HT1080 (cell line): ENCODE data around the gene PRKX. TPM values are rescaled to one million over a fixed set of nuclear protein-coding genes. Genes with fewer than 3 reads are reported as not detected.
"Not testable (repeated sequence)": the region's sequence is repeated elsewhere in the genome, so short reads cannot be mapped to it uniquely, and the experiment has no call there.

Experiments
- DNase-seq: peaks from one replicate; pipeline ENCODE4 v3.0.0-alpha.2; 2015; ENCODE audit warnings: low read depth
- polyA plus RNA-seq, 2 experiments: library from polyadenylated mRNA; depleted of rRNA; stranded (reverse); fragments of >200 nt; gene quantifications; 2 replicates each; pipeline ENCODE4 v1.2.3, GENCODE V29; 2015
- total RNA-seq: library from RNA; depleted of rRNA; stranded (reverse); fragments of >200 nt; shearing (Covaris generic); gene quantifications from 2 replicates; pipeline ENCODE4 v1.2.3, GENCODE V29; 2014; rRNA removed

Gene PRKX
- 15.9 and 20.0 TPM in 2 replicates for total RNA-seq
- polyA plus RNA-seq (2015; cell fraction: cytosol; rRNA removed) = 14.4 and 21.6 TPM in 2 replicates
- polyA plus RNA-seq (2015; cell fraction: nucleus; rRNA removed) = 14.7 and 18.4 TPM in 2 replicates

GRCh38 chrX:3713225-3713936 lies at the start of gene PRKX:
Gene PRKX, minus strand, starts transcription at chrX:3713649. Its CDS starts 396 bp downstream, at chrX:3713253.
- DNase-seq = peak; percentile 36

DNA sequence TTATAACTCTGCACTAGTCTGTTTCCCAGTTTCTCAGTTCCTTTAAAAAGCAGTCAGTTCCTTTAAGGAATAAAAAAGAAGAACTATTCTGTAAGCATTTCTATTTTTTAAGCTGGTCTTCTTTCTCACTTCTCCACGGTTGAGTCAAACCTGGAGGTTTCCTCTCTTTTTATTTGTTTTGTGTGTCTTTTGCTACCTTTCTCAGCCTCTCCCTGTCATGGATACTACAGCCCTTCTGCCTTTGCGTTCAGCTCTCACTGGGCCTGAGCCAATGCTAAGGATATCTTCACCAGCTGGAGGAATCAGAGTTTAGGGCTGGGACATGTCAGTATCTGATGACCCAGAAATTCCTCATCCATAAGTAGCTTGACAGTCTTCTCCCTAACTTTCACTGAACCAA lies 49.7 kb upstream of the PRKX start:
- no peak for DNase-seq

- no peak for DNase-seq
These were observed 44.1 kb upstream of the PRKX start for GRCh38 chrX:3757510-3758025.

DNA sequence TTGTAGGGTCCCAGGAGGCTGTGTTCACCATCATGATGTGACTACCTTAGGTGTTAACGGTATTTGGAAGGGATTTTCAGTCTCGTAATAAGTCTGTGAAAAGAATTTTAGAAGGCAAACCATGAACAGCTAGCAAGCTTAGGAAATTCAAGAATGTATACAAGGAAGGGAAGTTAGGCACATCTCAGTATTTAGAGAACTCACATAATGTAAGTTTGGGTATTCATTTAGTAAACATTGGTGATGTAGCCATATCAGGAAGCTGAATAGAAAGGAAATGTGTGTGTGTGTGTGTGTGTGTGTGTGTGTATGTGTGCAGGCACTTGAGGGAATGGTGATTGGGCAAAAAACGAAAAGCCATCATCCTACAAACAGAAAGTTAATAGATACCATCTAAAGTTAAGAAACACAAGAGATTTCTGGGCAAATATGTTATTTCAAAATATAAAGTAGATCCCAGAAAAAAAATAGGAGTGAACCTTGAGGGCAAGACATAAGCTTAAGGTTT lies 34.7 kb upstream of the PRKX start:
- DNase-seq = no peak

DNA sequence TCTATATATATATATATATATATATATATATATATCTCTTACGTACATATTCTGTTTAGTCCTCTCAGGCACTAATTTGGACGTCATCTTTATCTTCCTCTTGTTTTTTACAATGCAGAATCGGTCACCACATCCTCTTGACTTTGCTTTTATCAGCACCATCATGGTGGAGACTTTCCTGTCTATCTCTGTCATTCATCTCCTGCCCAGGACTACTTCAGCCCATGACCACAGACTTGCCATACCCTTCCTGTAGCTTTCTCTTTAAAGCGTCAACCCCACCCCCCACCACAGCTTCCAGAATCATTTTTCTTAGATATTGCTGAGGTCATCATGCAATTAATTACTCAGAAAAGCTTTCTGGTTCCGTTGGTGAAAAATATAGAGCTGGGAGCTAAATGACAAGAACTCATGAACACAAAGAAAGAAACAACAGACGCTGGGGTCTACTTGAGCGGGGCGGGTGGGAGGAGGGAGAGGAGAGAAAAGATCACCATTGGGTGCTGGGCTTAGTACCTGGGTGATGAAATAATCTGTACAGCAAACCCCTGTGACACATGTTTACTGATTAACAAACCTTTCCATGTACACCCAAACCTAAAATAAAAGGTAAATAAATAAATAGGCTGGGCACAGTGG lies 30.5 kb upstream of the PRKX start:
- DNase-seq = no peak

- not testable (repeated sequence) for DNase-seq
These were observed 27.5 kb upstream of the PRKX start for GRCh38 chrX:3740946-3741345.

DNA sequence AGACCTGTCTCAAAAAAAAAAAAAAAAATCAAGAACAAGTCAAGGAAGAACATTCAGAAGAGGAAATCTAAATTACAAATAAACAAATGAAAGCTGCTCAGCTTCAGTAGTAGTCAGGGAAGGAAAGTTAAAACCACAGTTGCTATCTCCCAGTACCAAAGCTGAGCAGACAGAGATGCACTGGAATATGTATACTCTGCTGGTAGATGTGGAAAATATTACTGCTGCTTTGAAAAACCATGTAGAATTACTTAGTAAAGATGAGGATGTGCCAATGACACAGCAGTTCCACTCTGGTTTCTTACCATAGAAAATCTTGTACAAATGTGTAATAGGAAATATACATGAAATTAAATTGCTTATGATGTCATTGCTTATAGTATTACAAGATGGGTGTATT lies 25.1 kb upstream of the PRKX start:
- no peak for DNase-seq

DNA sequence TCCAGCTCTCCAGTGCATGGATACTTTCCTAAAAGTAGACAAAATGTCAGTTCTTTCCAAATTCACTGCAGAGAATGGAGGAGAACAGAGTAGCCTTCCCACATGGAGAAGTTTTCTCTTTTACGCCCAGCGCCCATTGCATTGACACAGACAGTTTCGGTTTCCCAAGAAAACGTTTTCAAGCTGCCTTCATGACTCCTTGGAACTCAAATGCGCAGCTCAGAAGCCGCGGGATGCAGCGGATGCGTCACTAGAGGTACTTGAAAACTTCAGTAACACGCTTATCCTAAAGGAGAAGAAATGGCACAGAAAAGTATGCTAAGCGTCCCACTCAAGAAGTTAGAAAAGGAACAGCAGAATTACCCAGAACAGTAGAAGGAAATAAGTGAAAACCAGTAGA lies 23.1 kb upstream of the PRKX start:
- DNase-seq = not testable (repeated sequence)

DNA sequence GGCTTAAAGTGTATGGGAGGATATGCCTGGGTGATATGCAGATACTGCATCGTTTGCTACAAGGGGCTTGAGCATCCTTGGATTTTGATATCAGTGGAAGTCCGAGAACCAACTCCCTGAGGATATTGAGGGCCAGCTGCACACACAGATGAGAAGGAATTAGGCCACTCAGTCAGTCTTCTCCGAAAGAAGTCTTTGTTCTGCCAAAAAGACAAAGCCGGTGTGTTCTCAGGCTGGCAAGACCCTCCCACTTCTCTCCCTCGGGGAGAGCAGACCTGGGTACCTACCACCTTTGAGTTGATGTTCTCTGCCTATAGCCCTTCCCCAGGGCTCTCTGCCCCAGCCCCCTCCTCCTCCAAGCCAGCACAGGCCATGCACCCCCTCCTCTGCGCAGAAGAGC lies 22.4 kb upstream of the PRKX start:
- DNase-seq = not testable (repeated sequence)

DNA sequence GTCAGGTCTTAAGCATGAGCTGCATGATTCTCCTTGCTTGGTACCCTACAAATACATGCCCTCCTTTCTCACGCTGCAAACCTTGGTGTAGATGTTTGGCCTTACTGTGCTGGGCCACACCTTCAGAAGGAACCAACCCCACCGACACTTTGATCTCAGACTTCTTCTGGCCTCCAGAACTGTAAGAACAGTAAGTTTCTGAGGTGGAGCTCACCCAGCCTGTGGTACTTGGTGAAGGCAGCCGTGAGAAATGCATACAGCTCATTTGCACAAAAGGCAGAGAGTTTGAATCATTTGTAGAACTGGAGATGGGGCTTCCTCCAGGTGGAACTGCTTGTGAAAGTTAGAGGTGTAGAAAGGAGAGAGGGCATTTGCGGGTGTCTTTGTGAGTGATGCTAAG lies 21.0 kb upstream of the PRKX start:
- not testable (repeated sequence) for DNase-seq

DNA sequence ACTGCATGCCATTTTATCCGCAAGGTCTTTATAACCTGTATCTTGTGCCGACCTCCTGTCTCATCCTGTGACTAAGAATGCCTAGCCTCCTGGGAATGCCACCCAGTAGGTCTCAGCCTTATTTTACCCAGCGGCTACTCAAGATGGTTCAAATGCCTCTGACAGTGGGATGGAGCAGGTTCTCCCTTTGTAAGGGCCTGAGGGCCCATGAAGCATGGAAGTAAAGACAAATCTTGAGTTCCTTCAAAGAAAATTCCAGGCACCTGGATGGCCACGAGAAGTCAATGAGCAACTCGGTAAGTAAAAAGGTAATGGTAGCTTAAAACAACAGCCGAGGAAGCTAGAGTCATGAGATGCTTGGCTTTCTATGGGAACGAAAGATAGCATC lies 19.6 kb upstream of the PRKX start:
- no peak for DNase-seq

DNA sequence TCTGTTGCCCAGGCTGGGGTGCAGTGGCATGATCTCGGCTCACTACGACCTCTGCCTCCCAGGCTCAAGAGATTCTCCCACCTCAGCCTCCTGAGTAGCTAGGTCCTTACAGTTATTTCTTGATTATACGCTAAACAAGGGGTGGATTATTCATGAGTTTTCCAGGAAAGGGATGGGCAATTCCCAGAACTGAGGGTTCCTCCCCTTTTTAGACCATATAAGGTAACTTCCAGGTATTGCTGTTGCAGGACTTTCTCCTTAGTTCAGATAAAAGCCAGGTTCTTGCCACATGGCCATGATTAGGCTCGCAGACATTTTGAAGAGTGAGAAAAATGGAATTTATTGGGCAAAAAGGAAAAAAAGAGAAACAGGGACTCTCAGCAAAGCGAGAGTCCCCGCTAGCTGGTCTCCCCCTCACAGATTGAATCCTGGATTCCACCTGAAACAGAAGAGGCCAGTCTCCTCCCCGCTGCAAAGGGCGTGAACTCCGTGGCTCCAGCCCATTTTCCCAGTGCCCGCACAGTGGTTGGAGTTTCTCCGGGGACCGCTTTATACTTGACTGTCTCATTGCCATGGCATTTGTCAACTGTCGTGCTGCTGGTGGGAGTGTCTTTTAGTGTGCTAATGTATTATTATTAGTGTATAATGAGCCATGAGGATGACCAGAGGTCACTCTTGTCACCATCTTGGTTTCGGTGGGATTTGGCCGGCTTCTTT lies 19.0 kb upstream of the PRKX start:
- not testable (repeated sequence) for DNase-seq

GRCh38 chrX:3728454-3728853 lies 15.0 kb upstream of the PRKX start:
- DNase-seq = no peak

DNA sequence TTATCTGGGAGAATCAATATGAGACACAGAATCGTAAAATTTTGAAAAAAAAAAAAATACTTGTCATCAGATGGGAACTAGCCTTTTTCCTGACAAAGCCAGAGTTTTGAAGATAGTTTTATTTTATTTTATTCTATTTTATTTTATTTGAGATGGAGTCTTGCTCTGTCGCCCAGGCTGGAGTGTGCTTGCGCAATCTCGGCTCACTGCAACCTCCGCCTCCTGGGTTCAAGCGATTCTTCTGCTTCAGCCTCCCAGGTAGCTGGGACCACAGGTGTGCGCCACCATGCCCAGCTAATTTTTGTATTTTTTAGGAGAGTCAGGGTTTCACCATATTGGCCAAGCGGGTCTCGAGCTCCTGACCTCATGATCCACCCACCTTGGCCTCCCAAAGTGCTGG lies 10.0 kb upstream of the PRKX start:
- DNase-seq = not testable (repeated sequence)

DNA sequence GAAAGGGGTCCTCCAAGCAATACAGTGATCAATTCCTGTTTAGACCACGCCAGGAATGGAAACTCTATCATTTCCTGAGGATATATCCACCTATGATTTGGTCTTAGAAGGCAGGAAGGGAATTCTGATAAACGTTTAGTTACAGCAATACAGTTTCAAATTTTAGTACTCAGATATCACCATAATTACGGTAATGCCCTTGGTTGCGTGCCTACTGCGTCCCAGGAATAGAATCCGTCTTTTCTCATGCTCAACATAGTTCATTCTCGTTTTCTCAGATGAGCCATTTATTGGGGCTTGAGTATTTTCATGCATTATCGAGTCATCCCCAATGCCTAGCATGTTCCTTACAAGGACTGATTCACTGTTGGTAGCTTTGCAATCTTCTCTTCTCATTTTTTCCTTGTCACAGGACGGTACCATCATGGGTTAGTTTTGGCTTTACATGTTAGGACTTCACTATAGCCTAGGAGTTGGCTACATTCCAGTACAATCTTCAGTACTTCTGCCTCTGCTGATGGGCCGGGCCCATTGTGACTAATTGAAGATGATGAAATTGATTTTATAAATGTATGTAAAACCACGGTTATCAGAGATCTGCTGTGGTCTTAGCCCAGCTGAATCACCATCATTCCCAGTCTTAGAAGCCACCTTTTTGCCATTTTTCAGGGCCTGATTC lies 4.4 kb upstream of the PRKX start:
- DNase-seq = no peak

- no peak for DNase-seq
These were observed 2.5 kb upstream of the PRKX start for GRCh38 chrX:3715921-3716320.

DNA sequence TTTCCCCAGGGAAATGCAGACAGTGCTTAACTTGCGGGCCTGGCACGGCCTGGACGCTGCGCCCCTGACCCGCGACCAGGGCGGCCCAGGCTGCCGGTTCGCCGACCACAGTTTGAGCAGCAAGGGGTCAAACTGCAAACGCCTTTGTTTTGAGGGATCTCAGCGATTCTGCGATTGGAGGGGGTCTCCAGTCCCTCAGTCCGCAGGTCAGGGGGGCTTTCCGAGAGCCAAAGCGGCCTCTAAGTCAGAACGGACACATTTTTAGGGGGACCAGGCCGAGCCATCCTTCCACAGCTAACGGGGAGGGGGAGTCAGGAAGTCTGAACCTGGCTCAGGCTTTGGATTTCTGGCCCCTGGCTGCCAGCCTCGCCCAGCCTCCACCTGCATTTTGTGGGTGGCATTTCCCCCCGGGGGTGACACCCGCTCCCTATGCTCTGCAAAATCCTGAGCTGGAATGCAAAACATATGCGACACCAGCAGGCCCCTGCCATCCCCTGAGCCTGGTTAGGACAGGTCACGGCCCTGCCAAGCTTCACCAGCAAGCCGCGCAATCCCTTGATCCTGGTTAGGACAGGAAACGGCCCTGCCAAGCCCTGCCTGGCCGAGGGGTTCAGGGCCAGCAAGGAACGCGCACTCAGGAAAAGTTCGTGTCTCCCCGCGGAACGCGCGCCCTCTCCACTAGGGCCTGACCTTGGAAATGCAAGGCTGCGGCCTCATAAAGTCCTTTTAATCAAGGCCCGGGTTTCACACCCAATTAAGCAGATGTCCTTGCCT lies 1.4 kb upstream of the PRKX start:
- not testable (repeated sequence) for DNase-seq

DNA sequence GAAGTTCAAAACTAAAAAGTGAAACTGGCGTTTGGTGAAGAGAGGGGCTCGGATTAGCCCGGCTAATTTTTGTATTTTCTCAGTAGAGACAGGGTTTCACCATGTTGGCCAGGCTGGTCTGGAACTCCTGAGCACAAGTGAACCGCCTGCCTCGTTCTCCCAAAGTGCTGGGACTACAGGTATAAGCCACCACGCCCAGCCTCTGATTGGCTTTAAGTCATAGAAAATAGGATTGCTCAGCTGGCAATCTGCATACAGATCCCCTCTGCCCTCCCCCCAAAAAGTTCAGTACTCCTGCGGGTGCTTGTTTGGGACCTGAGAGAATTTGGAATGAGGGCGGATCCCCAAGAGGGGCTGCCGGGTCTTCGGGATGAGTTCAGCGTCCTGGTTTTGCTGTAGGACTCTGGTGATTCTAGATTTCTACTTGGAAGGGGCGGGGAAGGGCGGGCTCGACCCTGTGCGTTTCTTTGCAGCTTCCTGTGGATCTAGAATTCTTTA lies 537 bp upstream of the PRKX start:
- no peak for DNase-seq

- DNase-seq = no peak
These were observed 602 bp downstream of the PRKX start for GRCh38 chrX:3712870-3713224.
